Osteoblast (primary cell): ENCODE data around the gene RAB8B. TPM values are rescaled to one million over a fixed set of nuclear protein-coding genes. Genes with fewer than 3 reads are reported as not detected.
A peak's percentile ranks its signal among the peaks of the same experiment; 100 is the strongest.

Source experiments
- DNase-seq: peaks from one replicate; pipeline ENCODE4 v3.0.0; 2011; ENCODE audit warnings: low spot score, mixed read lengths; ENCODE audit not compliant: insufficient read length; ENCODE audit errors: missing footprints
- H2AFZ ChIP-seq: 2 replicates; pipeline ENCODE4 v1.6.0; 2011; ENCODE audit warnings: mild to moderate bottlenecking, low read length
- H3K27ac ChIP-seq: 2 replicates; pipeline ENCODE4 v1.5.1; 2011; ENCODE audit warnings: mild to moderate bottlenecking, low read depth, low read length, moderate library complexity
- H3K27me3 ChIP-seq: 2 replicates; pipeline ENCODE4 v1.6.0; 2012; ENCODE audit warnings: mild to moderate bottlenecking, control low read depth, inconsistent platforms, low read length, moderate library complexity; ENCODE audit not compliant: insufficient read depth
- H3K36me3 ChIP-seq: 2 replicates; pipeline ENCODE4 v1.5.1; 2011; ENCODE audit warnings: mild to moderate bottlenecking, low read length, control low read depth, moderate library complexity; ENCODE audit not compliant: insufficient read depth
- H3K4me1 ChIP-seq: 2 replicates; pipeline ENCODE4 v1.5.1; 2011; ENCODE audit warnings: mild to moderate bottlenecking, low read length, control low read depth, moderate library complexity; ENCODE audit not compliant: insufficient read depth
- H3K4me2 ChIP-seq: 2 replicates; pipeline ENCODE4 v1.6.0; 2011; ENCODE audit warnings: mild to moderate bottlenecking, low read length; ENCODE audit not compliant: insufficient read depth
- H3K4me3 ChIP-seq: fragments of 200-600 bp; sonication (generic); 3 replicates; pipeline ENCODE4 v1.5.1; 2012; ENCODE audit warnings: mild to moderate bottlenecking, low read length, inconsistent platforms; ENCODE audit not compliant: insufficient read depth
- H3K79me2 ChIP-seq: 2 replicates; pipeline ENCODE4 v1.6.0; 2012; ENCODE audit warnings: mild to moderate bottlenecking, low read length, control low read depth, inconsistent platforms; ENCODE audit not compliant: insufficient read depth
- H3K9me3 ChIP-seq: 2 replicates; pipeline ENCODE4 v1.5.1; 2011; ENCODE audit warnings: low read depth, low read length, control low read depth
- H4K20me1 ChIP-seq: 2 replicates; pipeline ENCODE4 v1.6.0; 2012; ENCODE audit warnings: mild to moderate bottlenecking, low read length, control low read depth; ENCODE audit not compliant: insufficient read depth
- CTCF ChIP-seq: IDR thresholded peaks from 2 replicates; pipeline ENCODE4 v1.5.1; 2011; ENCODE audit warnings: mild to moderate bottlenecking, low read depth, low read length, moderate library complexity; ENCODE audit errors: extremely low read depth
- total RNA-seq: library from RNA; depleted of rRNA; stranded (reverse); fragments of >200 nt; gene quantifications from 2 replicates; pipeline ENCODE4 v1.2.3, GENCODE V29; 2012

Gene RAB8B
- total RNA-seq, 1 donor: 57.5 TPM

GRCh38 chr15:63244399-63244798 lies 55.0 kb downstream of the RAB8B start:
- H3K36me3 ChIP-seq: peaks cover 16% of the 10 kb centered on the region
- H3K27me3 ChIP-seq: no peaks in the 10 kb centered on the region
- peaks cover 51% of the 10 kb centered on the region for H3K4me1 ChIP-seq
- peak overlapping the region; percentile 24 for H3K4me2 ChIP-seq
- peaks cover 36% of the 10 kb centered on the region for H3K79me2 ChIP-seq
- H4K20me1 ChIP-seq: no peaks in the 10 kb centered on the region
- TF ChIP-seq CTCF: no peak
- no peak for DNase-seq
- no peak overlapping the region for H3K4me3 ChIP-seq
- H3K27ac ChIP-seq: peak overlapping the region; percentile 72
- no peak overlapping the region for H2AFZ ChIP-seq
- no peaks in the 10 kb centered on the region for H3K9me3 ChIP-seq

GRCh38 chr15:63244976-63245645 lies 55.7 kb downstream of the RAB8B start:
- H3K4me2 ChIP-seq: peak overlapping the region; percentile 24
- no peak overlapping the region for H3K4me3 ChIP-seq
- peaks cover 31% of the 10 kb centered on the region for H3K79me2 ChIP-seq
- no peak for TF ChIP-seq CTCF
- H3K4me1 ChIP-seq: peaks cover 52% of the 10 kb centered on the region
- peaks cover 16% of the 10 kb centered on the region for H3K36me3 ChIP-seq
- DNase-seq: peak; percentile 11
- H3K27ac ChIP-seq: peak overlapping the region; percentile 72
- H3K9me3 ChIP-seq: no peaks in the 10 kb centered on the region
- no peak overlapping the region for H2AFZ ChIP-seq
- no peaks in the 10 kb centered on the region for H3K27me3 ChIP-seq
- no peaks in the 10 kb centered on the region for H4K20me1 ChIP-seq

GRCh38 chr15:63246691-63247469 lies 57.5 kb downstream of the RAB8B start:
- peaks cover 17% of the 10 kb centered on the region for H3K79me2 ChIP-seq
- H4K20me1 ChIP-seq: no peaks in the 10 kb centered on the region
- H3K4me3 ChIP-seq: no peak overlapping the region
- DNase-seq: no peak
- peaks cover 24% of the 10 kb centered on the region for H3K36me3 ChIP-seq
- H2AFZ ChIP-seq: no peak overlapping the region
- H3K4me2 ChIP-seq: no peak overlapping the region
- no peak for TF ChIP-seq CTCF
- peak overlapping the region; percentile 62 for H3K27ac ChIP-seq
- H3K27me3 ChIP-seq: no peaks in the 10 kb centered on the region
- no peaks in the 10 kb centered on the region for H3K9me3 ChIP-seq
- H3K4me1 ChIP-seq: peaks cover 66% of the 10 kb centered on the region

- peak; percentile 91 for DNase-seq
- peaks cover 40% of the 10 kb centered on the region for H3K4me1 ChIP-seq
- H4K20me1 ChIP-seq: no peaks in the 10 kb centered on the region
- no peaks in the 10 kb centered on the region for H3K9me3 ChIP-seq
- no peak for TF ChIP-seq CTCF
- no peak overlapping the region for H2AFZ ChIP-seq
- H3K4me2 ChIP-seq: peak overlapping the region; percentile 33
- H3K36me3 ChIP-seq: peaks cover 19% of the 10 kb centered on the region
- no peaks in the 10 kb centered on the region for H3K27me3 ChIP-seq
- H3K79me2 ChIP-seq: peaks cover 11% of the 10 kb centered on the region
- peak overlapping the region; percentile 96 for H3K27ac ChIP-seq
- no peak overlapping the region for H3K4me3 ChIP-seq
Observed at GRCh38 chr15:63250312-63250965, 61.0 kb downstream of the RAB8B start.
